LNCaP clone FGC (cell line): Measurements from ENCODE around the gene TIAL1.
"Not testable (repeated sequence)": the region's sequence is repeated elsewhere in the genome, so short reads cannot be mapped to it uniquely, and the experiment has no call there.

Source experiments
- DNase-seq: peaks from one replicate; pipeline ENCODE4 v3.0.0-alpha.2; 2011; ENCODE audit warnings: low read depth
- H3K4me3 ChIP-seq: 2 replicates; pipeline ENCODE4 v1.5.1; 2011; ENCODE audit warnings: mild to moderate bottlenecking, low read depth, low read length, control low read depth
- TF ChIP-seq, protein P1 (sequence below): IDR thresholded peaks from 2 replicates; pipeline ENCODE4 v1.5.1; 2012; ENCODE audit warnings: mild to moderate bottlenecking; ENCODE audit not compliant: control insufficient read depth, insufficient read depth; ENCODE audit errors: extremely low read depth

TIAL1 gene

DNA sequence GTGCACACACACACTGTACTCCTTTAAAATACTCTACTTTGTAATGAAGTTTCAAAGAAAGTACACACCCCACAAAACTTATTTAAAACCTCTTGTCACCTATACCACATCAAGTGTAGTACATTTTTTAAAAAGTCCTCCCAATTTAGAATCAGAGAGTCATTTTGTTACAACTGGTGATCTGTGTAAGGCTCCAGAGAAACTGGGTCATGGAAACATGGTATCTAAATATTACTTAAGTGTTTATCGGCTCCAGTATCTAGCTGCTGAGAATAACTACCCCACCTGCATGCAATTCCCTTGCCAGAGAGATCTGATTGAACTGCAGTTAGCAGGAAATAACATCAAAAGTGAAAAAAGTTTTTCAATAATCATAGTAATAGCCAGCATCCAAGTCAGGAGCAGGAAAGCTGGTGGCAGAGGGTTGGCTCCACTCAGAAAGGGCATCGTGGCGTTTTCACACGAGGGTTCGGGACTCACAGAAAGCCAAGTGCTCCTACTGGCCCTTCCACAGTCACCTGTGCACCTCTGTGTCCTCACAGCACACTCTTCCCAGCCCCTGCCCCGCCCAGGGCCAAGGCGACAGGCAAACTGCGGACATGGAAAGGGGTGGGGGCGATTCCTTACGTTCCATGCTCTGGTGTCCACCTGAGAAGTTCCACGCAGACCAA is 60.8 kb downstream of the TIAL1 start:
- H3K4me3 ChIP-seq = no peak overlapping the region
- TF ChIP-seq, protein P1, sequence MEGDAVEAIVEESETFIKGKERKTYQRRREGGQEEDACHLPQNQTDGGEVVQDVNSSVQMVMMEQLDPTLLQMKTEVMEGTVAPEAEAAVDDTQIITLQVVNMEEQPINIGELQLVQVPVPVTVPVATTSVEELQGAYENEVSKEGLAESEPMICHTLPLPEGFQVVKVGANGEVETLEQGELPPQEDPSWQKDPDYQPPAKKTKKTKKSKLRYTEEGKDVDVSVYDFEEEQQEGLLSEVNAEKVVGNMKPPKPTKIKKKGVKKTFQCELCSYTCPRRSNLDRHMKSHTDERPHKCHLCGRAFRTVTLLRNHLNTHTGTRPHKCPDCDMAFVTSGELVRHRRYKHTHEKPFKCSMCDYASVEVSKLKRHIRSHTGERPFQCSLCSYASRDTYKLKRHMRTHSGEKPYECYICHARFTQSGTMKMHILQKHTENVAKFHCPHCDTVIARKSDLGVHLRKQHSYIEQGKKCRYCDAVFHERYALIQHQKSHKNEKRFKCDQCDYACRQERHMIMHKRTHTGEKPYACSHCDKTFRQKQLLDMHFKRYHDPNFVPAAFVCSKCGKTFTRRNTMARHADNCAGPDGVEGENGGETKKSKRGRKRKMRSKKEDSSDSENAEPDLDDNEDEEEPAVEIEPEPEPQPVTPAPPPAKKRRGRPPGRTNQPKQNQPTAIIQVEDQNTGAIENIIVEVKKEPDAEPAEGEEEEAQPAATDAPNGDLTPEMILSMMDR = no peak
- no peak for DNase-seq

DNA sequence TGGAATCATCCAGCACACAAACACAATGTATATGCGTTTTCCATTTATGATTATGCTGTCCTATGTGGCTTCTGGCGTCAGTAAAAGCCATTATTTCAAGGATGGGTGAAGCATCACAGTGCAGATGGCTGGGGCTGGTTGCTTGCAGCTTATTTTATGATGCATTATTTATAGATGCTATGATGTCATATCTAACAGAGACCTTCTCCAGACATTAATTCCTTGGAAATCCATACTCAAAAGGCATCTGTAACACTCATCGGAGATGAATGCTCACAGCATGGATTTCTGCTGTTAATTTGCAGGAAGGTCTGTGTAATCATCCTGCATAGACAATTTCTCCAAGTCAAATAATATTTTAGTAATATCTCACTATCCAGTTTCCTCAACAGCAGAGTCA is 61.5 kb downstream of the TIAL1 start:
- H3K4me3 ChIP-seq = no peak overlapping the region
- TF ChIP-seq, protein P1 = no peak
- DNase-seq = no peak

DNA sequence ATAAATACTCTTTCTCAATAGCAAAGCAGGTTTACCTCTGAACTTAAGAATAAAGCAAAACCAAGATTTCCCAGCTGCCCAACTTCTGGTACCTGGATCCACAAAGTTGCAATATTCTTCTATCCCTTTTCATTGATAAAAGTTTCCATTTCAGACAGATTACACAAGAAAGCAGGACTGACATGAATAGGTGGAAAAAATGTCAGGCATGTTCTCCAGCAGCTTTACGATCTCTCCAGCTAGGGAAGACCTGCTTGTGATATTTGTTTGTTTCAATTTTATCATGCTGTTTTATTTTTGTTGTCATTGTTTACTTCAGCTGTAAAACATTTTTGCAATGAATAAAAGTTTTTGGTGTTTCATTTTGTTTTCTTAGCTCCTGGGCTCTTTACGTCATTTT is 63.3 kb downstream of the TIAL1 start:
- TF ChIP-seq, protein P1 = no peak
- no peak for DNase-seq
- no peak overlapping the region for H3K4me3 ChIP-seq

DNA sequence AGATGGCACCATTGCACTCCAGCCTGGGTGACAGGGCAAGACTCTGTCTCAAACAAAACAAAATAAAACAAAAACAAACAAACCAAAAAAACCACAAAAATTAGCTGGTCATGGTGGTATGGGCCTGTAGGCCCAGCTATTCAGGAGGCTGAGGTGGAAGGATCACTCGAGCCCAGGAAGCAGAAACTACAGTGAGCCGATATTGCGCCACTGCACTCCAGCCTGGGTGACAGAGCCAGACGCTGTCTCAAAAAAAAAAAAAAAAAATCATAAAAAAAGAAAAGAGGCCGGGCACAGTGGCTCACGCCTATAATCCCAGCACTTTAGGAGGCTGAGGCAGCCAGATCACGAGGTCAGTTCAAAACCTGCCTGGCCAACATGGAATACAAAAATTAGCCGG is 64.0 kb downstream of the TIAL1 start:
- not testable (repeated sequence) for H3K4me3 ChIP-seq, DNase-seq

DNA sequence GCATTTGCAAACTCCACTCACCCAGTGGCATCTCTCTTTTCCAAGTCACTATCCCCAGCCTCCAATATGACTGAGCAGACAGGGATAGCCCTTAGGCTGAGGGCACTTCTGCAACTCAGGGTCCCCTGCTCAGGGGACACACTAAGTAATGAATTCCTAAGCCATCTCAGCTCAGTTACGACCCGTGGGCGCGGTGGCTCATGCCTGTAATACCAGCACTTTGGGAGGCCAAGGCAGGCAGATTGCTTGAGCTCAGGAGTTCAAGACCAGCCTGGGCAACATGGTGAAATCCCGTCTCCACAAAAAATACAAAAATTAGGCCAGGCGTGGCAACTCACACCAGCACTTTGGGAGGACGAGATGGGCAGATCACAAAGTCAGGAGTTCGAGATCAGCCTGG is 64.5 kb downstream of the TIAL1 start:
- not testable (repeated sequence) for H3K4me3 ChIP-seq, DNase-seq

DNA sequence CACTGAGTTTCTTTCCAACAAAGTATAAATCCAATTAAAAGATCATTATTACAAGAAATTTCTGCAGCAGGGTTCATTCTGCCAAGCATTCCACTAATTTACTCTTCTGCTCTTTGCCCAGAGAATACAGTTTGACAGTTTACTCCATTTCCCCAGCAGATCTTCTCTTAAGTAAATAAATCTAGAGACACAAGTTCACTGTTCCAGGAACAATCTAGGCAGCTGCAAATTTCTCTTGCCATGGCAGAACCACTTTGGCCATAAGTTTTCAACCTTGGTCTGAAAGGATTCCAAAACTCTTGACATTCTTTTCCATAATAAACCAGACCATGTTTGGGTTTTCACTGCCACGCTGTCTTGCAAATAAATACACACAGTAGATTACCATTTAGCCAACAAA is 65.7 kb downstream of the TIAL1 start:
- no peak for DNase-seq
- TF ChIP-seq, protein P1 = no peak
- H3K4me3 ChIP-seq = no peak overlapping the region

DNA sequence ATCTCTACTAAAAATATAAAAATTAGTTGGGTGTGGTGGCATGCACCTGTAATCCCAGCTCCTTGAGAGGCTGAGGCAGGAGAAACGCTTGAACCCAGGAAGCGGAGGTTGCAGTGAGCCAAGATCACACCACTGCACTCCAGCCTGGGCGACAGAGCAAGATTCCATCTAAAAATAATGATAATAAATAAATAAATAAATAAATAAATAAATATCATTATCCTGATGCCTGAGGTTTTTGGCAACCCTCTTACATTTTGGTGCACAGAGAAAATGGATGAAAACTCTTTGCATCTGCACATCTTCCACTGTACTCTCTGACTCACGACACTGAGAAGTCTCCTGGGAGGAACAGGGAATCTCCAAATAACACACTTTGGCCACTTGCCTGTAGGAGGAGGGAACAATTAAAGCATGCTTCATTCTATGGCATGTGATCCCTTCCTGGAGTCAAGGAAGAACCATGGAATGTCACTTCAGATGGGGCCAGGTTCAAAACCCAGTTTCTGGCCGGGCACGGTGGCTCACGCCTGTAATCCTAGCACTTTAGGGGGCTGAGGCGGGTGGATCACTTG is 68.0 kb downstream of the TIAL1 start:
- not testable (repeated sequence) for DNase-seq, H3K4me3 ChIP-seq

DNA sequence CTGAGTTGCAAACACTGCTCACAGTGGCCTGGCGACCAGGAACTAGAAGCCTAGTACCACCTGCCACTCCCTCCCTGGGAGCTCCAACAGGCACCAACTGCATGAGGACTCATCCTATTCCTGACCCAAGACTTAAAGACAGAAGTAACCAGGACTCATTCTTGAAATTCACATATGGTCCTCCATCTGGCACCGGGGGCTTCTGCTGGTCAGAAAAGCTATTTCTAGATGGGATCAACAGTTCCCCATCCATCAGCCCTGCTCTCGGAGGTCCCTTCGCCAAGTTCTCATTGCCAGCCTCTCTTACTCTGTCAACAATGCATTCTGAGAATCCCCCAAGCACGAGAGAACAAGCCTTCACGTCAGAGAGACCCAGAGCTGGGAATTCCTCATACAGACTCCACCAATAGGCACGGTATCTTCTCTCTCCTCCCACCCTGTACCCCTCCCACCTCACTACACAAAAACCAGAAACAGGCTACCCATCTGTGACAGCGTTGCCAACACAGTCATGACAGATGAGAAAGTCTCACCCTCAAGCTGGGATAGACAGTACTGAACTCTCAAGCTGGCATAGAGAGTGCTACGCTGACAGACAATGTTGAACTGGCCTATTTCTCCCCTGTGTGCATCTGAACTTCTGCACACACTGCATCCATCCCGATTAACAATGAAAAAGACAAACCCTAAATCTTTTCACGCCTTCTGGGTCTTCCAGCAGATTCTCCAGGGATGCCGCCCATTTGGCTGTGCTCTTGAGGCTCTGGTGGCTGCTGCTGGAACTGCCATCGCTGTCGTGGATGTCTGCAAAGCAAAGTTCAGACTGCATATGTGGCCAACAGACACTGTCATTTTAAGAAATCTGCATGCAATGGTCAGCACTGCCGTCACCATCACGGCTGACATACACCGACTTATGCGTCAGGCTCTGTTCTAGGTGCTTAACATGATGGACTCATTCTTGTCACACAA is 69.9 kb downstream of the TIAL1 start:
- no peak overlapping the region for H3K4me3 ChIP-seq
- no peak for DNase-seq
- TF ChIP-seq, protein P1 = no peak
